NCI-H748 treated with DMSO at 0.1 percent for 48 hours (cell line): ENCODE measurements around the gene MSTO1.
"Not testable (repeated sequence)": the region's sequence is repeated elsewhere in the genome, so short reads cannot be mapped to it uniquely, and the experiment has no call there.

Experiments
- DNase-seq: peaks from one replicate; lab custom pipeline; 2025; lab: John Stamatoyannopoulos, UW

Gene MSTO1

GRCh38 chr1:155622191-155622590, 12.2 kb downstream of the MSTO1 start:
- no peak for DNase-seq

- no peak for DNase-seq
Observed at GRCh38 chr1:155623357-155623756, 13.3 kb downstream of the MSTO1 start.

GRCh38 chr1:155626428-155626827, 16.4 kb downstream of the MSTO1 start:
- DNase-seq = not testable (repeated sequence)

GRCh38 chr1:155636397-155637153, 26.6 kb downstream of the MSTO1 start:
- no peak for DNase-seq

- no peak for DNase-seq
Observed at GRCh38 chr1:155640367-155640766, 30.3 kb downstream of the MSTO1 start.

GRCh38 chr1:155642559-155643180, 32.7 kb downstream of the MSTO1 start:
- not testable (repeated sequence) for DNase-seq

- DNase-seq = no peak
Observed at GRCh38 chr1:155643230-155643629, 33.2 kb downstream of the MSTO1 start.

GRCh38 chr1:155645034-155645598, 35.1 kb downstream of the MSTO1 start:
- DNase-seq = no peak

GRCh38 chr1:155645648-155646047, 35.6 kb downstream of the MSTO1 start:
- DNase-seq = no peak

- DNase-seq = no peak
Observed at GRCh38 chr1:155646307-155646706, 36.3 kb downstream of the MSTO1 start.

GRCh38 chr1:155648207-155649147, 38.5 kb downstream of the MSTO1 start:
- no peak for DNase-seq

- DNase-seq = no peak
Observed at GRCh38 chr1:155649676-155650075, 39.7 kb downstream of the MSTO1 start.

GRCh38 chr1:155650231-155650757, 40.3 kb downstream of the MSTO1 start:
- DNase-seq = no peak

- DNase-seq = no peak
Observed at GRCh38 chr1:155651861-155652661, 42.0 kb downstream of the MSTO1 start.

- no peak for DNase-seq
Observed at GRCh38 chr1:155652951-155653350, 42.9 kb downstream of the MSTO1 start.

- DNase-seq = no peak
Observed at GRCh38 chr1:155657463-155657862, 47.4 kb downstream of the MSTO1 start.

- DNase-seq = not testable (repeated sequence)
Observed at GRCh38 chr1:155661239-155661638, 51.2 kb downstream of the MSTO1 start.
